ENCODE data around the gene GPR39. TPM values are rescaled to one million over a fixed set of nuclear protein-coding genes. Genes with fewer than 3 reads are reported as not detected.

GPR39 gene
- total RNA-seq, 2 experiments from 2014 or later = 0.13 TPM; not detected in 1

DNA sequence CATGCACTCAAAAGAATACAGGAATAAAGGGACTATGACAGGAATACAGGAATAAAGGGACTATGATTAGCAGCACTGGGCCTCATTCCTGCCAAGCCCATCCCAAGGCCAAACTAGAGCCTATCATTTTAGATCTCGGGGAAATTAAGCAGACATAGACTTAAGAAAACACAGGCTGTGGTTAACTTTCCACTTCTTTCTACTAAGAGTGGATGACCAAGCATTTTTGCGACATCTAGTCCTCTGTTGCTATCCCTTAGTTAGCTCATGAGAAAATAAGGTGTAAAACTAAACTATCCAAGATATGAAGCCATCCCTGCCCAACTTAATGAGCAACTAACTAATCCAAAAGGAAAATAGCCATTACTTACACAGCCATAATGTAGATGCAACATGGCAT lies 247.5 kb downstream of the GPR39 start:
- no peak overlapping the region for H2AFZ ChIP-seq (ENCODE audit: low read length)
- no peak for DNase-seq (ENCODE audit: low spot score)
- intact Hi-C loops (cut with micrococcal nuclease; ENCODE audit: unreplicated experiment) = no loop called here
- no peak overlapping the region for H3K27ac ChIP-seq (ENCODE audit: low read depth, low read length, poor library complexity, severe bottlenecking)
- H3K36me3 ChIP-seq (ENCODE audit: insufficient read depth, low read length) = no peaks in the 10 kb centered on the region
- CTCF ChIA-PET (ENCODE audit: unreplicated experiment) = no interaction called here
- no peaks in the 10 kb centered on the region for H4K20me1 ChIP-seq (ENCODE audit: insufficient read depth, low read length)
- no peak overlapping the region for H3K4me2 ChIP-seq (ENCODE audit: low read length)
- POLR2A ChIA-PET = interaction anchor here (0.7 to 1.3 kb wide), 3 partner anchors 22 to 31 kb away, joined by 3 to 4 read pairs (median 3); no protein-coding TSS in a partner anchor
- H3K4me3 ChIP-seq (ENCODE audit: low read depth, low read length, poor library complexity, severe bottlenecking) = no peak overlapping the region
- no peaks in the 10 kb centered on the region for H3K4me1 ChIP-seq (ENCODE audit: insufficient read depth, low read length, poor library complexity, severe bottlenecking)
- no peaks in the 10 kb centered on the region for H3K9me3 ChIP-seq (ENCODE audit: low read length)
- BruUV-seq (replicated peaks) = no TSS peak
- TF ChIP-seq, protein P1, sequence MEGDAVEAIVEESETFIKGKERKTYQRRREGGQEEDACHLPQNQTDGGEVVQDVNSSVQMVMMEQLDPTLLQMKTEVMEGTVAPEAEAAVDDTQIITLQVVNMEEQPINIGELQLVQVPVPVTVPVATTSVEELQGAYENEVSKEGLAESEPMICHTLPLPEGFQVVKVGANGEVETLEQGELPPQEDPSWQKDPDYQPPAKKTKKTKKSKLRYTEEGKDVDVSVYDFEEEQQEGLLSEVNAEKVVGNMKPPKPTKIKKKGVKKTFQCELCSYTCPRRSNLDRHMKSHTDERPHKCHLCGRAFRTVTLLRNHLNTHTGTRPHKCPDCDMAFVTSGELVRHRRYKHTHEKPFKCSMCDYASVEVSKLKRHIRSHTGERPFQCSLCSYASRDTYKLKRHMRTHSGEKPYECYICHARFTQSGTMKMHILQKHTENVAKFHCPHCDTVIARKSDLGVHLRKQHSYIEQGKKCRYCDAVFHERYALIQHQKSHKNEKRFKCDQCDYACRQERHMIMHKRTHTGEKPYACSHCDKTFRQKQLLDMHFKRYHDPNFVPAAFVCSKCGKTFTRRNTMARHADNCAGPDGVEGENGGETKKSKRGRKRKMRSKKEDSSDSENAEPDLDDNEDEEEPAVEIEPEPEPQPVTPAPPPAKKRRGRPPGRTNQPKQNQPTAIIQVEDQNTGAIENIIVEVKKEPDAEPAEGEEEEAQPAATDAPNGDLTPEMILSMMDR (conservative IDR thresholded peaks at IDR 0.05; ENCODE audit: low read length) = no peak
- TF ChIP-seq EZH2phosphoT487 (IDR thresholded peaks at IDR 0.05; ENCODE audit: borderline replicate concordance, low read depth, low read length) = no peak
- H3K79me2 ChIP-seq (ENCODE audit: insufficient read depth, low read depth, low read length) = no peaks in the 10 kb centered on the region
- H3K9me2 ChIP-seq (ENCODE audit: insufficient read depth, low read length) = no peaks in the 10 kb centered on the region

DNA sequence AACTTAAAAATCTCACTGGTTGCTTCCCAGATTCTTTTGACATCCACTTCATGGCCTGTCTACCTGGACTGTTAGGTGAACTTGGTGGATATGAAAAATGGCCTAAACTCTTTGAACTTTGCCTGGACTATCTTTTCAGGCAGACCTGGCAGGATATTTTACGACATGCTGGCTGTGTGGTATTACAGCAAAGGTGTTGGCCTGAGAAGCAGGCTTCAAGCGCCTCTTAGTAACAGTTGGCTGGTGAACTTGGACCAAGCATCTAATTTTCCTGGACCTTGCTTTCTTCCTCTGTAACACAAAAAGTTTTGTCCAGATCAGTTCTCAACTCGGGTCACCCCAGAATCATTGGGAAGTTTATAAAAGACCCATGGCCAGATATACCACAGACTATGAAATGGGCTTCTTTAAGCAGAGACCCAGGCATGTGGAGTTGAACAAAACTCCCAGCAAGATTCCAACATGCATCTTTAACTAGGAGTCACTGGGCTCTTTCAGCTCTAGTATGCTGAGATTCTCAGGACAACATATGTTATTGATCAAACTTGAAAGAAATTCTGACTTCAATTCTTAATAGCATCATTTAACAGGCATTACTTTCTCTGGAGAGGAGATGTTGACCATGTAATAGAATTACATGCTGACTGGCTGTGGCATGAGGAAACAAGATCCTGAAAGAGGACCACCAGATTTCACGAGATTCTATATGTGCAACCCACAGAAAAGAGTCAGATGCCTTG lies 249.0 kb downstream of the GPR39 start:
- Histone ChIP-seq H3K4me1 (ENCODE audit: insufficient read depth, low read length, poor library complexity, severe bottlenecking) (no peaks in the 10 kb centered on the region), H4K20me1 (ENCODE audit: insufficient read depth, low read length) (no peaks in the 10 kb centered on the region), H2AFZ (ENCODE audit: low read length) (no peak overlapping the region), H3K4me3 (ENCODE audit: low read depth, low read length, poor library complexity, severe bottlenecking) (no peak overlapping the region), H3K36me3 (ENCODE audit: insufficient read depth, low read length) (no peaks in the 10 kb centered on the region), H3K27ac (ENCODE audit: low read depth, low read length, poor library complexity, severe bottlenecking) (no peak overlapping the region), H3K9me3 (ENCODE audit: low read length) (no peaks in the 10 kb centered on the region), H3K79me2 (ENCODE audit: insufficient read depth, low read depth, low read length) (no peaks in the 10 kb centered on the region), H3K4me2 (ENCODE audit: low read length) (no peak overlapping the region), H3K9me2 (ENCODE audit: insufficient read depth, low read length) (no peaks in the 10 kb centered on the region)
- no peak for DNase-seq (ENCODE audit: low spot score)
- ChIA-PET POLR2A (no interaction called here), CTCF (ENCODE audit: unreplicated experiment) (no interaction called here)
- BruUV-seq (replicated peaks) = no TSS peak
- intact Hi-C loops (cut with micrococcal nuclease; ENCODE audit: unreplicated experiment) = no loop called here
- TF ChIP-seq, protein P1 (conservative IDR thresholded peaks at IDR 0.05; ENCODE audit: low read length) = no peak
- no peak for TF ChIP-seq EZH2phosphoT487 (IDR thresholded peaks at IDR 0.05; ENCODE audit: borderline replicate concordance, low read depth, low read length)

DNA sequence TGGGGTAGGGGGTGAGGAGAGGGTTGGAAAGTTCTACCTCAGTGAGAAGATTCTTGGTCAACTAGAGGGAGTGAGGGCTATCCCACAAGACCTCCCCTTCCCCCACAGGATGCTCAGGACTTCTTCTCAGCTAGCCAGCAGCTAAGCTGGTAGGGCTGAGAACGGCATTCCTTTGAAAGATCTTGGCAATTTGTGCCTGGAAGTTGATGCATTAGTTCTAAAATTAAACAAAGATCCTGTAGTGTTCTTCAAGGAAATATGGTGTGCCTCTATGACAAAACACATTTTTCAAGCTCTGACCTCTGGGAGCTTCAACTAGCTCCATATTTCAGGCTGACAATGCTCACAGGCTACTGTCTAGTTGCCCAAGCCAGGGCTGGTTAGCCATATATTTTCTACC lies 251.1 kb downstream of the GPR39 start:
- CTCF ChIA-PET (ENCODE audit: unreplicated experiment) = no interaction called here
- intact Hi-C loops (cut with micrococcal nuclease; ENCODE audit: unreplicated experiment) = no loop called here
- no peaks in the 10 kb centered on the region for H3K79me2 ChIP-seq (ENCODE audit: insufficient read depth, low read depth, low read length)

More for the DNA sequence above, 251.1 kb downstream of the GPR39 start:
- Histone ChIP-seq H3K9me3 (ENCODE audit: low read length) (no peaks in the 10 kb centered on the region), H3K36me3 (ENCODE audit: insufficient read depth, low read length) (no peaks in the 10 kb centered on the region), H3K9me2 (ENCODE audit: insufficient read depth, low read length) (no peaks in the 10 kb centered on the region), H2AFZ (ENCODE audit: low read length) (no peak overlapping the region), H3K4me3 (ENCODE audit: low read depth, low read length, poor library complexity, severe bottlenecking) (no peak overlapping the region), H4K20me1 (ENCODE audit: insufficient read depth, low read length) (no peaks in the 10 kb centered on the region), H3K4me1 (ENCODE audit: insufficient read depth, low read length, poor library complexity, severe bottlenecking) (no peaks in the 10 kb centered on the region), H3K27ac (ENCODE audit: low read depth, low read length, poor library complexity, severe bottlenecking) (no peak overlapping the region), H3K4me2 (ENCODE audit: low read length) (no peak overlapping the region)
- POLR2A ChIA-PET = no interaction called here
- no TSS peak for BruUV-seq (replicated peaks)
- DNase-seq (ENCODE audit: low spot score) = no peak
- no peak for TF ChIP-seq EZH2phosphoT487 (IDR thresholded peaks at IDR 0.05; ENCODE audit: borderline replicate concordance, low read depth, low read length)
- TF ChIP-seq, protein P1 (conservative IDR thresholded peaks at IDR 0.05; ENCODE audit: low read length) = no peak
